ENCODE data around the gene SIX2. TPM values are rescaled to one million over a fixed set of nuclear protein-coding genes. Genes with fewer than 3 reads are reported as not detected.

SIX2 gene
- total and polyA plus RNA-seq, 2 of the 8 experiments (the other 6 are each of a cell fraction or from before 2014, with no cell fraction given): 0.47 to 1.0 TPM

- TF ChIP-seq SUZ12 (IDR thresholded peaks at IDR 0.05; ENCODE audit: low read length): no peak
- TF ChIP-seq SIRT6 (IDR thresholded peaks at IDR 0.05; ENCODE audit: low read length): no peak
- TF ChIP-seq, protein P1, sequence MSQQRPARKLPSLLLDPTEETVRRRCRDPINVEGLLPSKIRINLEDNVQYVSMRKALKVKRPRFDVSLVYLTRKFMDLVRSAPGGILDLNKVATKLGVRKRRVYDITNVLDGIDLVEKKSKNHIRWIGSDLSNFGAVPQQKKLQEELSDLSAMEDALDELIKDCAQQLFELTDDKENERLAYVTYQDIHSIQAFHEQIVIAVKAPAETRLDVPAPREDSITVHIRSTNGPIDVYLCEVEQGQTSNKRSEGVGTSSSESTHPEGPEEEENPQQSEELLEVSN (IDR thresholded peaks at IDR 0.05): no peak
- TF ChIP-seq TAF1 (IDR thresholded peaks at IDR 0.05; ENCODE audit: low read depth, low read length): no peak
Measured at GRCh38 chr2:44964752-44965236, 44.5 kb downstream of the SIX2 start (continued).
